A549 (cell line): ENCODE data around the gene RNF145. TPM values are rescaled to one million over a fixed set of nuclear protein-coding genes. Genes with fewer than 3 reads are reported as not detected.

Experiments
- ATAC-seq, 2 experiments: fragments of 200-7000 bp in 1 of 2; fragments of >200 bp in 1 of 2; cut with Nextera tagmentation in 1 of 2; cut with Tn5 transposase in 1 of 2; 3 replicates each; pipeline versions ENCODE4 v1.8.0 to v1.9.1; 2018 to 2020; ENCODE audit warnings: mild to moderate bottlenecking in 1 of 2, moderate library complexity in 1 of 2
- CTCF ChIA-PET: fragments of 300-600 bp; sonication (Branson Sonifier 250); formaldehyde crosslinking; extraction: SDS; loops from one replicate; lab custom pipeline; 2021; ENCODE audit warnings: antibody characterized with exemption, inconsistent platforms; lab: Yijun Ruan, JAX
- POLR2A ChIA-PET: fragments of 350-600 bp; formaldehyde crosslinking; extraction: SDS; loops from one replicate; lab custom pipeline; 2021; ENCODE audit warnings: antibody characterized with exemption, inconsistent platforms; lab: Yijun Ruan, JAX
- DNase-seq, 2 experiments: peaks; one replicate each; pipeline versions ENCODE4 v3.0.0 to v3.0.0-alpha.2; 2011 to 2016; ENCODE audit warnings: low read depth in 1 of 2, low spot score in 1 of 2
- FAIRE-seq: peaks from 2 replicates; lab custom pipeline; 2011; peaks lifted over from hg19 to GRCh38; lab: Jason Lieb, UNC
- H3K27ac ChIP-seq, 2 experiments: fragments of >200 bp; sonication (Bioruptor Twin); formaldehyde crosslinking; 3 replicates each; pipeline ENCODE4 v1.5.1; 2016 to 2017
- H3K4me1 ChIP-seq: fragments of >200 bp; sonication (Bioruptor Twin); formaldehyde crosslinking; 3 replicates; pipeline ENCODE4 v1.6.1; 2016
- H3K4me2 ChIP-seq: fragments of >200 bp; sonication (Bioruptor Twin); formaldehyde crosslinking; 3 replicates; pipeline ENCODE4 v1.6.1; 2016
- H3K4me3 ChIP-seq: fragments of >200 bp; sonication (Bioruptor Twin); formaldehyde crosslinking; 3 replicates; pipeline ENCODE4 v1.5.1; 2016
- H3K9me3 ChIP-seq: fragments of >200 bp; sonication (Bioruptor Twin); formaldehyde crosslinking; 3 replicates; pipeline ENCODE4 v1.6.1; 2016
- BCL3 ChIP-seq: fragments of >200 bp; sonication (Bioruptor Twin); formaldehyde crosslinking; IDR thresholded peaks from 3 replicates; pipeline ENCODE4 v1.6.1; 2016
- BHLHE40 ChIP-seq: IDR thresholded peaks from 2 replicates; pipeline ENCODE4 v1.6.1; 2012; ENCODE audit warnings: low read depth, low read length, inconsistent platforms
- CBX2 ChIP-seq: fragments of 200-600 bp; sonication (generic); IDR thresholded peaks from 2 replicates; pipeline ENCODE4 v1.6.1; 2016; ENCODE audit warnings: low read depth, mild to moderate bottlenecking, borderline replicate concordance
- EHF ChIP-seq: fragments of 250-450 bp; sonication (Bioruptor Pico); IDR thresholded peaks from 2 replicates; pipeline ENCODE4 v1.5.0; 2020; ENCODE audit warnings: mild to moderate bottlenecking
- EHMT2 ChIP-seq: fragments of 200-600 bp; sonication (generic); IDR thresholded peaks from 2 replicates; pipeline ENCODE4 v1.6.1; 2016; ENCODE audit warnings: antibody characterized with exemption, low read depth, mild to moderate bottlenecking, moderate library complexity
- ELK1 ChIP-seq: fragments of 150-350 bp; IDR thresholded peaks from 2 replicates; pipeline ENCODE4 v1.6.1; 2014; ENCODE audit warnings: low read depth, mild to moderate bottlenecking, low read length
- FOSB ChIP-seq: fragments of 250-450 bp; sonication (Bioruptor Pico); IDR thresholded peaks from 2 replicates; pipeline ENCODE4 v1.5.0; 2020; ENCODE audit warnings: mild to moderate bottlenecking, moderate library complexity
- HES2 ChIP-seq: fragments of >200 bp; sonication (Bioruptor Twin); formaldehyde crosslinking; IDR thresholded peaks from 2 replicates; pipeline ENCODE4 v1.6.1; 2016
- HOXB13 ChIP-seq: fragments of 250-450 bp; sonication (Bioruptor Pico); IDR thresholded peaks from 2 replicates; pipeline ENCODE4 v1.5.0; 2020; ENCODE audit warnings: low read depth, mild to moderate bottlenecking, moderate library complexity
- JUN ChIP-seq, 2 experiments: fragments of >200 bp; sonication (Bioruptor Twin); formaldehyde crosslinking; IDR thresholded peaks; 2 replicates in 1 of 2; 3 replicates in 1 of 2; pipeline ENCODE4 v1.6.1; 2016 to 2017
- KDM1A ChIP-seq: fragments of 200-600 bp; sonication (generic); IDR thresholded peaks from 2 replicates; pipeline ENCODE4 v1.6.1; 2016; ENCODE audit warnings: low read depth, mild to moderate bottlenecking
- NFE2L2 ChIP-seq: fragments of 150-350 bp; conservative IDR thresholded peaks from 2 replicates; pipeline ENCODE4 v1.6.1; 2014; ENCODE audit warnings: low read length
- NPAS2 ChIP-seq: fragments of 250-450 bp; sonication (Bioruptor Pico); IDR thresholded peaks from 2 replicates; pipeline ENCODE4 v1.8.0; 2022; ENCODE audit warnings: mild to moderate bottlenecking, moderate library complexity, borderline replicate concordance
- PBX3 ChIP-seq: IDR thresholded peaks from 2 replicates; pipeline ENCODE4 v1.6.1; 2012
- RARB ChIP-seq: fragments of 250-450 bp; sonication (Bioruptor Pico); IDR thresholded peaks from 2 replicates; pipeline ENCODE4 v1.8.0; 2021; ENCODE audit warnings: mild to moderate bottlenecking, moderate library complexity
- RCOR1 ChIP-seq: fragments of 150-350 bp; IDR thresholded peaks from 2 replicates; pipeline ENCODE4 v1.6.1; 2014; ENCODE audit warnings: antibody characterized with exemption, low read length, low read depth
- REST ChIP-seq: fragments of 200-600 bp; sonication (generic); IDR thresholded peaks from 2 replicates; pipeline ENCODE4 v1.6.1; 2016; ENCODE audit warnings: antibody characterized with exemption, mild to moderate bottlenecking, moderate library complexity
- RFX5 ChIP-seq: fragments of 450-650 bp; IDR thresholded peaks from 2 replicates; pipeline ENCODE4 v1.7.1; 2014; ENCODE audit warnings: antibody characterized with exemption, mild to moderate bottlenecking, moderate library complexity
- TP53 ChIP-seq: fragments of 250-450 bp; sonication (Bioruptor Pico); IDR thresholded peaks from 2 replicates; pipeline ENCODE4 v1.5.0; 2021; ENCODE audit warnings: mild to moderate bottlenecking, moderate library complexity
- ZFP36 ChIP-seq: fragments of 450-650 bp; IDR thresholded peaks from 2 replicates; pipeline ENCODE4 v1.6.1; 2014; ENCODE audit warnings: borderline replicate concordance; ENCODE audit not compliant: partially characterized antibody
- ZNF302 ChIP-seq: fragments of 250-450 bp; sonication (Bioruptor Pico); IDR thresholded peaks from 2 replicates; pipeline ENCODE4 v1.9.0; 2021; ENCODE audit warnings: inconsistent platforms, mild to moderate bottlenecking, moderate library complexity
- WGBS: methylation state at CpG from one replicate; pipeline ENCODE4 v1.1.6; 2017; ENCODE audit errors: missing lambda C conversion rate; 5-methylcytosine and 5-hydroxymethylcytosine counted together
- polyA plus RNA-seq, 4 experiments: library from polyadenylated mRNA; depleted of rRNA in 3 of 4; stranded (reverse); fragments of >200 nt; fragmentation: RNase III in 1 of 4; extraction: RNeasy Plus Mini Kit Qiagen cat#74134 plus additional on column Dnase treatment in 1 of 4; gene quantifications; 2 replicates in 3 of 4; 3 replicates in 1 of 4; pipeline ENCODE4 v1.2.3, GENCODE V29; 2011 to 2017

Gene RNF145
- polyA plus RNA-seq, 2 of the 4 experiments (the other 2 are of a cell fraction), result 122 to 146 TPM

GRCh38 chr5:159170021-159170420 lies 39.3 kb downstream of the RNF145 start:
- Histone ChIP-seq H3K4me1 (peaks cover 72% of the 10 kb centered on the region), H3K27ac (0 out of 6 replicates have a peak overlapping the region, but pooled peaks of 1 of the 2 experiments have one; percentile 4), H3K4me2 (no peak overlapping the region), H3K9me3 (no peaks in the 10 kb centered on the region), H3K4me3 (no peak overlapping the region)
- FAIRE-seq (no peak), ATAC-seq (peak in 1 of 2 experiments; percentile 45; a peak in 2 of 6 replicates), DNase-seq (no peak)
- ChIA-PET CTCF (interaction anchor here (0.8 to 1.7 kb wide), 3 partner anchors 13 to 162 kb away, joined by 3 to 5 read pairs (median 4); no protein-coding TSS in a partner anchor), POLR2A (interaction anchor here (0.6 kb wide), 1 partner anchor 1004 kb away, joined by 3 read pairs; no protein-coding TSS in a partner anchor)
- TF ChIP-seq HOXB13 (CRISPR knock-in tag) (no peak), BCL3 (no peak), KDM1A (no peak), JUN (IDR thresholded peaks at IDR 0.05) (no peak), CBX2 (no peak), EHMT2 (no peak), TP53 (CRISPR knock-in tag) (no peak), ELK1 (no peak), REST (no peak), RARB (CRISPR knock-in tag) (no peak), FOSB (no peak), HES2 (no peak), BHLHE40 (no peak), RFX5 (no peak), EHF (CRISPR knock-in tag) (no peak), RCOR1 (no peak), ZFP36 (no peak), PBX3 (no peak), NPAS2 (CRISPR knock-in tag) (no peak)

GRCh38 chr5:159166416-159166815 lies 42.9 kb downstream of the RNF145 start:
- 96% methylated on average over 2 of the region's 2 CpGs for WGBS
- Histone ChIP-seq H3K9me3 (no peaks in the 10 kb centered on the region), H3K27ac (no peak overlapping the region), H3K4me3 (no peak overlapping the region), H3K4me1 (peaks cover 69% of the 10 kb centered on the region), H3K4me2 (no peak overlapping the region)
- TF ChIP-seq NFE2L2 (no peak), ZNF302 (no peak)
- POLR2A ChIA-PET, result no interaction called here
- CTCF ChIA-PET, result interaction anchor here (0.6 to 3.3 kb wide), 2 partner anchors 10 to 110 kb away, joined by 3 to 16 read pairs; no protein-coding TSS in a partner anchor
- FAIRE-seq (no peak), ATAC-seq (0 out of 6 replicates have a peak, but pooled peaks of 1 of the 2 experiments have one; percentile 9), DNase-seq (no peak)
